ENCODE data around the gene PITPNM2. TPM values are rescaled to one million over a fixed set of nuclear protein-coding genes. Genes with fewer than 3 reads are reported as not detected.
A peak's percentile ranks its signal among the peaks of the same experiment; 100 is the strongest.

Gene PITPNM2
- polyA plus RNA-seq, 1 experiment, result 1.3 TPM

GRCh38 chr12:123122626-123123025 lies 28.3 kb downstream of the PITPNM2 start:
- H3K27me3 ChIP-seq (ENCODE audit: control insufficient read depth, insufficient read depth, low read length), result no peaks in the 10 kb centered on the region
- H3K27ac ChIP-seq (ENCODE audit: low read depth, low read length), result no peak overlapping the region
- POLR2A ChIA-PET, result no interaction called here
- no peaks in the 10 kb centered on the region for H3K9me3 ChIP-seq (ENCODE audit: control insufficient read depth, insufficient read depth, low read length)
- no peak overlapping the region for H3K4me3 ChIP-seq (ENCODE audit: low read depth, low read length)
- no peak for DNase-seq (ENCODE audit: low read depth, low spot score)
- TF ChIP-seq CTCF (IDR thresholded peaks at IDR 0.05; ENCODE audit: low read depth, low read length), result no peak
- CTCF ChIA-PET, result no interaction called here

- Histone ChIP-seq H3K4me3 (ENCODE audit: low read depth, low read length) (no peak overlapping the region), H3K27me3 (ENCODE audit: control insufficient read depth, insufficient read depth, low read length) (no peaks in the 10 kb centered on the region), H3K9me3 (ENCODE audit: control insufficient read depth, insufficient read depth, low read length) (no peaks in the 10 kb centered on the region), H3K27ac (ENCODE audit: low read depth, low read length) (no peak overlapping the region)
- DNase-seq (ENCODE audit: low read depth, low spot score), result no peak
- ChIA-PET CTCF (no interaction called here), POLR2A (no interaction called here)
- no peak for TF ChIP-seq CTCF (IDR thresholded peaks at IDR 0.05; ENCODE audit: low read depth, low read length)
Observed at GRCh38 chr12:123121670-123122069, 29.2 kb downstream of the PITPNM2 start.

- CTCF ChIA-PET, result no interaction called here
- no peaks in the 10 kb centered on the region for H3K27me3 ChIP-seq (ENCODE audit: control insufficient read depth, insufficient read depth, low read length)
- no peak overlapping the region for H3K4me3 ChIP-seq (ENCODE audit: low read depth, low read length)
- peak overlapping the region; percentile 21 for H3K27ac ChIP-seq (ENCODE audit: low read depth, low read length)
- POLR2A ChIA-PET, result interaction anchor here (0.6 kb wide), 1 partner anchor 9 kb away, joined by 3 read pairs; no protein-coding TSS in a partner anchor
- TF ChIP-seq CTCF (IDR thresholded peaks at IDR 0.05; ENCODE audit: low read depth, low read length), result no peak
- no peak for DNase-seq (ENCODE audit: low read depth, low spot score)
- H3K9me3 ChIP-seq (ENCODE audit: control insufficient read depth, insufficient read depth, low read length), result no peaks in the 10 kb centered on the region
Observed at GRCh38 chr12:123120452-123121166, 30.3 kb downstream of the PITPNM2 start.

- no peak for TF ChIP-seq CTCF (IDR thresholded peaks at IDR 0.05; ENCODE audit: low read depth, low read length)
- ChIA-PET POLR2A (no interaction called here), CTCF (interaction anchor here (0.7 kb wide), 1 partner anchor 169 kb away, joined by 8 read pairs; no protein-coding TSS in a partner anchor)
- Histone ChIP-seq H3K27ac (ENCODE audit: low read depth, low read length) (no peak overlapping the region), H3K4me3 (ENCODE audit: low read depth, low read length) (no peak overlapping the region), H3K27me3 (ENCODE audit: control insufficient read depth, insufficient read depth, low read length) (no peaks in the 10 kb centered on the region), H3K9me3 (ENCODE audit: control insufficient read depth, insufficient read depth, low read length) (no peaks in the 10 kb centered on the region)
- no peak for DNase-seq (ENCODE audit: low read depth, low spot score)
Observed at GRCh38 chr12:123119808-123120207, 31.1 kb downstream of the PITPNM2 start.

GRCh38 chr12:123118497-123118896 lies 32.4 kb downstream of the PITPNM2 start:
- no peak for TF ChIP-seq CTCF (IDR thresholded peaks at IDR 0.05; ENCODE audit: low read depth, low read length)
- Histone ChIP-seq H3K27ac (ENCODE audit: low read depth, low read length) (no peak overlapping the region), H3K27me3 (ENCODE audit: control insufficient read depth, insufficient read depth, low read length) (no peaks in the 10 kb centered on the region), H3K9me3 (ENCODE audit: control insufficient read depth, insufficient read depth, low read length) (no peaks in the 10 kb centered on the region), H3K4me3 (ENCODE audit: low read depth, low read length) (no peak overlapping the region)
- POLR2A ChIA-PET, result interaction anchor here (0.5 to 1.6 kb wide), 4 partner anchors 22 to 191 kb away, joined by 3 to 6 read pairs (median 3); no protein-coding TSS in a partner anchor
- peak; percentile 57 for DNase-seq (ENCODE audit: low read depth, low spot score)
- CTCF ChIA-PET, result interaction anchor here (1.0 kb wide), 1 partner anchor 16 kb away, joined by 3 read pairs; no protein-coding TSS in a partner anchor
